HepG2 (cell line): ENCODE measurements around the gene CFL1. TPM values are rescaled to one million over a fixed set of nuclear protein-coding genes. Genes with fewer than 3 reads are reported as not detected.

Source experiments
- ATAC-seq: fragments of 200-7000 bp; cut with Tn5 transposase; 3 replicates; pipeline ENCODE4 v1.9.1; 2020; ENCODE audit warnings: mild to moderate bottlenecking, moderate library complexity
- BruUV-seq: library from RNA; stranded (reverse); fragments of 400-500 nt; replicated peaks from 2 replicates; lab custom pipeline; 2021; lab: Mats Ljungman, UMichigan
- CTCF ChIA-PET: fragments of 300-600 bp; formaldehyde crosslinking; extraction: SDS; loops from one replicate; lab custom pipeline; 2021; ENCODE audit warnings: low total read pairs, inconsistent platforms, low intra/inter-chr PET ratio; lab: Yijun Ruan, JAX
- POLR2A ChIA-PET: fragments of 350-600 bp; sonication (Branson Sonifier 250); formaldehyde crosslinking; loops from one replicate; lab custom pipeline; 2020; ENCODE audit warnings: antibody characterized with exemption, inconsistent platforms; lab: Yijun Ruan, JAX
- DNase-seq: peaks from one replicate; pipeline ENCODE4 v3.0.0-alpha.2; 2015; ENCODE audit warnings: low spot score
- FAIRE-seq: peaks from 3 replicates; lab custom pipeline; 2011; peaks lifted over from hg19 to GRCh38; lab: Jason Lieb, UNC
- H2AFZ ChIP-seq: one replicate; pipeline ENCODE4 v1.6.1; 2011; ENCODE audit warnings: low read length, inconsistent platforms
- H3K27ac ChIP-seq: fragments of 300-600 bp; 3 replicates; pipeline ENCODE4 v1.8.0; 2011; ENCODE audit warnings: mixed run types, mild to moderate bottlenecking, mixed read lengths, low read length, inconsistent platforms; ENCODE audit not compliant: insufficient read depth; ENCODE audit errors: extremely low read length
- H3K27me3 ChIP-seq, 2 experiments: fragments of 200-600 bp in 1 of 2; 2 replicates in 1 of 2; 3 replicates in 1 of 2; pipeline versions ENCODE4 v1.6.0 to v1.8.0; 2011; ENCODE audit warnings: low read length in 2 of 2, mild to moderate bottlenecking in 2 of 2, moderate library complexity in 2 of 2, inconsistent platforms in 1 of 2; ENCODE audit not compliant: insufficient read depth in 2 of 2, control insufficient read depth in 1 of 2
- H3K36me3 ChIP-seq, 2 experiments: fragments of 200-600 bp in 1 of 2; replicated peaks in 1 of 2; 2 replicates in 1 of 2; 3 replicates in 1 of 2; pipeline versions ENCODE4 v1.5.1 to v1.8.0; 2011; ENCODE audit warnings: low read length in 2 of 2, inconsistent platforms in 1 of 2; ENCODE audit not compliant: insufficient read depth in 2 of 2, control insufficient read depth in 1 of 2
- H3K4me1 ChIP-seq: 2 replicates; pipeline ENCODE4 v1.5.1; 2012; ENCODE audit warnings: low read length, inconsistent platforms; ENCODE audit not compliant: insufficient read depth
- H3K4me2 ChIP-seq: 2 replicates; pipeline ENCODE4 v1.6.0; 2011; ENCODE audit warnings: low read depth, low read length, inconsistent platforms
- H3K4me3 ChIP-seq, 3 experiments: fragments of 200-600 bp in 1 of 3; sonication (generic), shearing (Covaris generic) in 1 of 3; replicated peaks in 1 of 3; 2 replicates each; pipeline ENCODE4 v1.5.1; 2011 to 2016; ENCODE audit warnings: low read length in 3 of 3, inconsistent platforms in 2 of 3, low read depth in 2 of 3, mild to moderate bottlenecking in 2 of 3, control low read depth in 1 of 3, mixed read lengths in 1 of 3; ENCODE audit not compliant: insufficient read depth in 1 of 3
- H3K79me2 ChIP-seq: one replicate; pipeline ENCODE4 v1.6.1; 2011; ENCODE audit warnings: low read length, inconsistent platforms; ENCODE audit not compliant: insufficient read depth
- H3K9ac ChIP-seq: 2 replicates; pipeline ENCODE4 v1.6.0; 2011; ENCODE audit warnings: mild to moderate bottlenecking, low read depth, low read length, inconsistent platforms; ENCODE audit not compliant: insufficient read depth
- H3K9me3 ChIP-seq: 2 replicates; pipeline ENCODE4 v1.5.1; 2012; ENCODE audit warnings: mild to moderate bottlenecking, low read length
- H4K20me1 ChIP-seq: 2 replicates; pipeline ENCODE4 v1.6.0; 2011; ENCODE audit warnings: inconsistent platforms, mild to moderate bottlenecking, low read length, moderate library complexity; ENCODE audit not compliant: insufficient read depth
- ATAD3A ChIP-seq: sonication (generic); formaldehyde crosslinking; IDR thresholded peaks from 2 replicates; pipeline ENCODE4 v1.4.0; 2020; ENCODE audit warnings: missing genetic modification reagents
- E2F2 ChIP-seq: sonication (generic); formaldehyde crosslinking; IDR thresholded peaks from 2 replicates; pipeline ENCODE4 v1.4.0; 2020; ENCODE audit warnings: missing genetic modification reagents, borderline replicate concordance
- ETV5 ChIP-seq: IDR thresholded peaks from 2 replicates; pipeline ENCODE4 v1.6.1; 2018; ENCODE audit warnings: missing biosample characterization, missing genetic modification reagents, inconsistent platforms, borderline replicate concordance
- GABPA ChIP-seq, 2 experiments: IDR thresholded peaks; 2 replicates each; pipeline ENCODE4 v1.6.1; 2011 to 2016; ENCODE audit warnings: low read depth in 2 of 2, low read length in 1 of 2, missing biosample characterization in 1 of 2, missing genetic modification characterization in 1 of 2
- GATAD1 ChIP-seq: IDR thresholded peaks from 2 replicates; pipeline ENCODE4 v1.6.1; 2016; ENCODE audit warnings: missing genetic modification reagents, missing compliant biosample characterization
- GATAD2A ChIP-seq: IDR thresholded peaks from 2 replicates; pipeline ENCODE4 v1.6.1; 2016
- MAZ ChIP-seq, 2 experiments: sonication (generic) in 1 of 2; formaldehyde crosslinking in 1 of 2; IDR thresholded peaks; 2 replicates each; pipeline versions ENCODE4 v1.5.0 to v1.6.1; 2012 to 2020; ENCODE audit warnings: low read depth in 2 of 2, mild to moderate bottlenecking in 2 of 2, borderline replicate concordance in 1 of 2, improper control_type of control experiment in 1 of 2, low read length in 1 of 2, missing genetic modification reagents in 1 of 2, moderate library complexity in 1 of 2
- MXD1 ChIP-seq: sonication (generic); formaldehyde crosslinking; IDR thresholded peaks from 2 replicates; pipeline ENCODE4 v1.4.0; 2020; ENCODE audit warnings: mild to moderate bottlenecking, missing genetic modification reagents
- NFIB ChIP-seq: sonication (generic); formaldehyde crosslinking; IDR thresholded peaks from 2 replicates; pipeline ENCODE4 v1.9.0; 2021; ENCODE audit warnings: missing genetic modification reagents, mild to moderate bottlenecking, borderline replicate concordance
- SALL1 ChIP-seq: sonication (generic); formaldehyde crosslinking; IDR thresholded peaks from 2 replicates; pipeline ENCODE4 v1.8.0; 2022; ENCODE audit warnings: mild to moderate bottlenecking, missing genetic modification reagents
- SAP130 ChIP-seq: IDR thresholded peaks from 2 replicates; pipeline ENCODE4 v1.6.1; 2016; ENCODE audit warnings: low read depth
- ZBTB14 ChIP-seq: sonication (generic); formaldehyde crosslinking; IDR thresholded peaks from 2 replicates; pipeline ENCODE4 v1.4.0; 2020; ENCODE audit warnings: missing genetic modification reagents
- ZBTB8A ChIP-seq: sonication (generic); formaldehyde crosslinking; IDR thresholded peaks from 2 replicates; pipeline ENCODE4 v1.4.0; 2020; ENCODE audit warnings: mild to moderate bottlenecking, low read depth, missing genetic modification reagents, borderline replicate concordance
- ZFP82 ChIP-seq: sonication (generic); formaldehyde crosslinking; IDR thresholded peaks from 2 replicates; pipeline ENCODE4 v1.5.1; 2020; ENCODE audit warnings: mild to moderate bottlenecking, missing genetic modification reagents, borderline replicate concordance
- ZNF329 ChIP-seq: sonication (generic); formaldehyde crosslinking; IDR thresholded peaks from 2 replicates; pipeline ENCODE4 v1.9.0; 2021; ENCODE audit warnings: low read depth, mild to moderate bottlenecking, missing genetic modification reagents
- ZNF350 ChIP-seq: sonication (generic); formaldehyde crosslinking; IDR thresholded peaks from 2 replicates; pipeline ENCODE4 v1.4.0; 2020; ENCODE audit warnings: mild to moderate bottlenecking, low read depth, missing genetic modification reagents, borderline replicate concordance
- ZNF816 ChIP-seq: sonication (generic); formaldehyde crosslinking; IDR thresholded peaks from 2 replicates; pipeline ENCODE4 v1.8.0; 2022; ENCODE audit warnings: missing genetic modification reagents, mild to moderate bottlenecking, borderline replicate concordance
- ZNF891 ChIP-seq: sonication (generic); formaldehyde crosslinking; IDR thresholded peaks from 2 replicates; pipeline ENCODE4 v1.5.0; 2020; ENCODE audit warnings: mild to moderate bottlenecking, missing genetic modification reagents
- WGBS: methylation state at CpG from one replicate; pipeline ENCODE4 v1.1.6; 2017; ENCODE audit warnings: low lambda C conversion rate; 5-methylcytosine and 5-hydroxymethylcytosine counted together
- in situ Hi-C: cut with HindIII; loops from 2 replicates; pipeline ENCODE4 v1.10.0; 2017; ENCODE audit warnings: low pct_unique_long_range_greater_than_20kb; ENCODE audit not compliant: extremely low pct_ligation_motif_present
- intact Hi-C: fragments of 100-400 bp; cut with micrococcal nuclease; formaldehyde crosslinking; loops from one replicate; pipeline ENCODE4 v1.10.0; 2022; ENCODE audit not compliant: unreplicated experiment
- polyA plus RNA-seq, 8 experiments: library from polyadenylated mRNA; depleted of rRNA in 3 of 8; stranded (reverse) in 7 of 8; unstranded in 1 of 8; fragments of >200 nt; fragmentation: Illumina TruSeq in 4 of 8; extraction: Trizol in 4 of 8; gene quantifications; 2 replicates each; pipeline versions ENCODE4 v1.2.1 to v1.2.3, GENCODE V29; 2011 to 2016; ENCODE audit warnings: low read depth in 4 of 8, missing spikeins in 1 of 8, mixed read lengths in 1 of 8; ENCODE audit not compliant: insufficient read depth in 1 of 8
- total RNA-seq, 5 experiments: library from RNA; depleted of rRNA; stranded (reverse); fragments of >200 nt; fragmentation: Illumina TruSeq; extraction: Trizol; gene quantifications; 2 replicates each; pipeline ENCODE4 v1.2.3, GENCODE V29; 2016; ENCODE audit warnings: low read depth in 1 of 5

Gene CFL1
- total and polyA plus RNA-seq, 2 of the 13 experiments (the other 11 are each of a cell fraction or from before 2014, with no cell fraction given) = 379 to 383 TPM

GRCh38 chr11:65821107-65821506 is 36.9 kb downstream of the CFL1 start (continued):
- no peak for TF ChIP-seq GABPA (IDR thresholded peaks at IDR 0.05; ENCODE audit: low read depth, low read length)
- TF ChIP-seq GABPA (CRISPR knock-in tag; IDR thresholded peaks at IDR 0.05; ENCODE audit: low read depth) = peak; percentile 59
- TF ChIP-seq ZNF891 (CRISPR knock-in tag) = no peak
- TF ChIP-seq ATAD3A (CRISPR knock-in tag) = no peak
- TF ChIP-seq ZNF350 (CRISPR knock-in tag) = peak; percentile 28; the same call in 1 of the 2 replicates
- TF ChIP-seq SALL1 (CRISPR knock-in tag) = peak; percentile 80
- no peak for TF ChIP-seq ZFP82 (CRISPR knock-in tag)
- TF ChIP-seq MXD1 = no peak
- no peak for TF ChIP-seq ZNF329 (CRISPR knock-in tag)
- TF ChIP-seq SAP130 (CRISPR knock-in tag) = peak; percentile 59
- no peak for TF ChIP-seq ZNF816 (CRISPR knock-in tag)

GRCh38 chr11:65817835-65818680 is 39.9 kb downstream of the CFL1 start:
- FAIRE-seq = no peak
- in situ Hi-C loops = loop anchor here (5.0 to 10.0 kb wide), 3 partner anchors 36 to 103 kb away; partner anchors contain the start of genes AP5B1 and KAT5
- Histone ChIP-seq H3K4me3 (peak overlapping the region; percentile 51 to 76 (median 63)), H3K36me3 (no peaks in the 10 kb centered on the region), H3K79me2 (no peaks in the 10 kb centered on the region), H4K20me1 (no peaks in the 10 kb centered on the region), H3K9me3 (no peaks in the 10 kb centered on the region), H3K27me3 (0 out of 5 replicates have a peak, but pooled peaks cover 0 to 4% of the 10 kb centered on the region in 2 experiments), H3K4me1 (peaks cover 30% of the 10 kb centered on the region), H2AFZ (peak overlapping the region; percentile 48), H3K4me2 (peak overlapping the region; percentile 69), H3K27ac (no peak overlapping the region), H3K9ac (peak overlapping the region; percentile 53)
- ChIA-PET POLR2A (interaction anchor here (1.3 to 2.6 kb wide), 7 partner anchors 9 to 106 kb away, joined by 3 to 18 read pairs (median 6); partner anchors contain the start of genes AP5B1, CFL1, FIBP and KAT5), CTCF (interaction anchor here (0.7 to 4.0 kb wide), 14 partner anchors 18 to 192 kb away, joined by 3 to 57 read pairs (median 6); partner anchors contain the start of genes AP5B1, KAT5, MUS81 and SIPA1)
- ATAC-seq = peak; percentile 80
- 3% methylated on average over 5 of the region's 74 CpGs for WGBS
- no TSS peak for BruUV-seq
- intact Hi-C loops = loop anchor here (1.0 to 5.0 kb wide), 2 partner anchors 36 to 74 kb away; partner anchors contain the start of gene AP5B1
- DNase-seq = peak; percentile 71
- TF ChIP-seq ETV5 (CRISPR knock-in tag) (no peak; the same call in 1 of the 2 replicates), ZBTB14 (no peak), GATAD2A (CRISPR knock-in tag) (no peak; the same call in 1 of the 2 replicates), ZBTB8A (no peak), GATAD1 (CRISPR knock-in tag) (peak; percentile 55), E2F2 (CRISPR knock-in tag) (no peak), NFIB (CRISPR knock-in tag) (no peak), MAZ (IDR thresholded peaks at IDR 0.05; ENCODE audit: borderline replicate concordance, low read depth, low read length) (0 out of 2 replicates have a peak, but pooled peaks have one; percentile 65), MAZ (CRISPR knock-in tag; IDR thresholded peaks at IDR 0.05; ENCODE audit: low read depth) (peak; percentile 53; the same call in 1 of the 2 replicates)
